Mucosa of rectum (tissue), 2 donors: ENCODE data around the gene PAX7.

ENCODE experiments used
- H3K27ac ChIP-seq, 2 donors: one replicate each; pipeline ENCODE4 v1.7.0; 2013; ENCODE audit warnings: inconsistent platforms in 2 of 2, low read depth in 2 of 2, low read length in 2 of 2
- H3K27me3 ChIP-seq, 2 donors: one replicate each; pipeline ENCODE4 v1.7.0; 2013; ENCODE audit warnings: low read length in 2 of 2; ENCODE audit not compliant: control insufficient read depth in 2 of 2, insufficient read depth in 2 of 2
- H3K36me3 ChIP-seq, 2 donors: one replicate each; pipeline ENCODE4 v1.7.0; 2013; ENCODE audit warnings: low read length in 2 of 2; ENCODE audit not compliant: control insufficient read depth in 2 of 2, insufficient read depth in 2 of 2
- H3K4me1 ChIP-seq, 2 donors: one replicate each; pipeline ENCODE4 v1.7.0; 2013; ENCODE audit warnings: low read length in 2 of 2, mild to moderate bottlenecking in 1 of 2; ENCODE audit not compliant: control insufficient read depth in 2 of 2, insufficient read depth in 2 of 2
- H3K4me3 ChIP-seq, 2 donors: one replicate each; pipeline ENCODE4 v1.7.0; 2013; ENCODE audit warnings: low read length in 2 of 2
- H3K9ac ChIP-seq, 2 donors: one replicate each; pipeline ENCODE4 v1.7.0; 2013; ENCODE audit warnings: low read length in 2 of 2, low read depth in 1 of 2, mild to moderate bottlenecking in 1 of 2
- H3K9me3 ChIP-seq, 2 donors: one replicate each; pipeline ENCODE4 v1.7.0; 2013; ENCODE audit warnings: low read length in 2 of 2; ENCODE audit not compliant: control insufficient read depth in 2 of 2
- donor health status: healthy.
- donor health status: Normal muscosa, but diverticular disease.

PAX7 gene

DNA sequence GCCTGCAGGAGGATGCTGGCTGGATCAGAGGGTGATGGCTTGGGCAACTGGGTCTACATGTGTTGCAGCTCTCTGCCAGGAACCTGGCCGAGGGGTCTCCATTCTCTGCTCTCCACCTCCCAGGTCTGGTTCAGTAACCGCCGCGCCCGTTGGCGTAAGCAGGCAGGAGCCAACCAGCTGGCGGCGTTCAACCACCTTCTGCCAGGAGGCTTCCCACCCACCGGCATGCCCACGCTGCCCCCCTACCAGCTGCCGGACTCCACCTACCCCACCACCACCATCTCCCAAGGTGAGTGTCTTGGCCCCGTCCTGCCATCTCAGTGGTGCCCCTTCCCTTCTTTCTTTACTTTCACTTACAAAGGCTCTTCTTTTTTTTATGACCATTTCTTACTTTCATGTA, 69.9 kb downstream of the PAX7 start:
- no peaks in the 10 kb centered on the region for H3K36me3 ChIP-seq
- no peaks in the 10 kb centered on the region for H3K4me1 ChIP-seq
- H3K9ac ChIP-seq = no peak overlapping the region
- H3K9me3 ChIP-seq = no peaks in the 10 kb centered on the region
- H3K27ac ChIP-seq = no peak overlapping the region
- H3K4me3 ChIP-seq = no peak overlapping the region
- peaks cover 9 to 18% of the 10 kb centered on the region in 2 donors for H3K27me3 ChIP-seq

DNA sequence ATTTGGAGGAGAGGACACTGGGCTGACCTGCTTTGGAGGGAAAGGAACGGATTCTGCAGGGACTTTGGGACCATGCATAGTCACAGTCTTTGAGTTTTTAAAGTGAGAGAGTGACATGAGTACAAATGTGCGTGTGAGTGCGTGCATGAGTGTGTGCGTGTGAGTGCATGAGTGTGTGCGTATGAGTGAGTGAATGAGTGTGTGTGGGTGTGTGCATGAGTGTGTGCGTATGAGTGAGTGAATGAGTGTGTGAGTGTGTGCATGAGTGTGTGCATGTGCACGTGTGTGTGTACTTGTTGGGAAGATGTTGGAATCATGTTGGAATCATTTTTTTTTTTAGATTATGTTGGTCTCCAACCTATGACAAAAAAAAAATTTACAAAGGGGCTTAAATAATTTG, 70.5 kb downstream of the PAX7 start:
- Histone ChIP-seq H3K27ac (no peak overlapping the region), H3K4me3 (no peak overlapping the region), H3K4me1 (no peaks in the 10 kb centered on the region), H3K27me3 (peaks cover 12 to 15% of the 10 kb centered on the region in 2 donors), H3K9ac (no peak overlapping the region), H3K9me3 (no peaks in the 10 kb centered on the region), H3K36me3 (no peaks in the 10 kb centered on the region)

DNA sequence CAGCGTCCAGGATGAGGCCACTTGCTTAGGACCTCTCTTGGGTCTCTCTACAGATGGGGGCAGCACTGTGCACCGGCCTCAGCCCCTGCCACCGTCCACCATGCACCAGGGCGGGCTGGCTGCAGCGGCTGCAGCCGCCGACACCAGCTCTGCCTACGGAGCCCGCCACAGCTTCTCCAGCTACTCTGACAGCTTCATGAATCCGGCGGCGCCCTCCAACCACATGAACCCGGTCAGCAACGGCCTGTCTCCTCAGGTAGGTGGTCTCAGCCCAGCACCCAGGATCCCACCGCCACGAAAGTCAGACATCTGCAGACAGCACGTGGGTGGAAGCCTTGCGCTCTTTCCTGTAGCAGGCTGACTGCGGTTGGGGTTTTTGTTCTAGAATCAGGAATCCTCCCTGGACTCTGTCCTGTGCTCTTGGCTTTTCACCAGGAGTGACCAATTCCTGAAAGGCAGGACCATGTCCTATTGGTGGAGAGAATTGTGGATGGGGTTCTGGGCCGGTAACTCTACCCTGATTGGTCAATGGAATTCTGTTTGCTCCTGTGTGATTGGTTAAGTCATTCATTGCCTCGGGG, 72.5 kb downstream of the PAX7 start:
- no peak overlapping the region for H3K4me3 ChIP-seq
- no peaks in the 10 kb centered on the region for H3K4me1 ChIP-seq
- no peaks in the 10 kb centered on the region for H3K36me3 ChIP-seq
- no peak overlapping the region for H3K9ac ChIP-seq
- peaks cover 12 to 13% of the 10 kb centered on the region in 2 donors for H3K27me3 ChIP-seq
- H3K9me3 ChIP-seq = no peaks in the 10 kb centered on the region
- H3K27ac ChIP-seq = no peak overlapping the region

DNA sequence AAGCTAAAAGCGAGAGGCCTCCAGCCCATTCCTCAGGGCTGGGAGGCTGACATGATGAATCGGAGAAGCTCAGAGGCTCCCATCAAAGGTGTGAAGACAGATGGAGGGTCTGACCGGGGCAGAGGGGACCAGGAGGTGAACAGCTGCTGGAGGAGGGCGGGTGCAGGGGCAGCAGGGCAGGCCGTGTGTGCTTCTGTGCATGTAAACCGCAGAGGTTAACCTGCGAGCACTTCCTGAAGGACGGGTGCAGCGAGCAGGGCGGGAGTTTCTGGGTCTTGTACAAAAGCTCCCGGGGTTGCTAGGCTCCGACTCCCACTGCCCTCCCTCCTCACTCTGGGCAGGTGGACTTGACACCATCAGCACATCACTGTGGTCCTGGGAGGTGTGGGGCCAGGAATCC, 75.2 kb downstream of the PAX7 start:
- Histone ChIP-seq H3K9ac (no peak overlapping the region), H3K4me3 (no peak overlapping the region), H3K9me3 (no peaks in the 10 kb centered on the region), H3K27ac (no peak overlapping the region), H3K36me3 (no peaks in the 10 kb centered on the region), H3K4me1 (no peaks in the 10 kb centered on the region), H3K27me3 (peaks cover 14 to 16% of the 10 kb centered on the region in 2 donors)

DNA sequence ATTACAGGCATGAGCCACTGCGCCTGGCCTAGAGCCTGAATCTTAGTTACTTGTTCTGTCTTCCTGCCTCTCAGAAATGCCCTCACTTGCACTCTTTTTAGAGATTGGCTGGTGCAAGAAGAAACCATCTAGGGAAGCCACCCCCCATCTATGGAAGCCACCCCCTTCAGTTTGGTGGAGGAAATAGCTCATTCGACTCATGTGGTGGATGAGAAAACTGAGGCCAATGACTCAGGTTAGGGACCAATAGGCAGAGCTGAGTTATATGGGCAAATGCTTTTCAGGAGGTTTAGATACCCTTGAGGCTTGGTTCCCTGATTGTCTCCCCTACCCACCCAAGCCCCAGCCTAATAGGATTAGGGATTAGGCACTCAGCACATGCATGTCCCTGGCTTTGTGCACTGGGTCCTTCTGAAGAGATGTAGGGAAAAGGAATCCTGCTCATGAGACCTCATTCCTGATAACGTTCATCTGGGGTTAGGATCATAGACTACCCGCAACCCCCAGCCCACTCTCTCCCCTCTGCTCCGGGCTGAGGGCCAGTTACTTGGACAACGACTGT, 77.1 kb downstream of the PAX7 start:
- no peaks in the 10 kb centered on the region for H3K36me3 ChIP-seq
- H3K4me3 ChIP-seq = no peak overlapping the region
- H3K9ac ChIP-seq = no peak overlapping the region
- H3K27ac ChIP-seq = no peak overlapping the region
- H3K9me3 ChIP-seq = no peaks in the 10 kb centered on the region
- H3K27me3 ChIP-seq = peaks cover 13 to 17% of the 10 kb centered on the region in 2 donors
- H3K4me1 ChIP-seq = no peaks in the 10 kb centered on the region

DNA sequence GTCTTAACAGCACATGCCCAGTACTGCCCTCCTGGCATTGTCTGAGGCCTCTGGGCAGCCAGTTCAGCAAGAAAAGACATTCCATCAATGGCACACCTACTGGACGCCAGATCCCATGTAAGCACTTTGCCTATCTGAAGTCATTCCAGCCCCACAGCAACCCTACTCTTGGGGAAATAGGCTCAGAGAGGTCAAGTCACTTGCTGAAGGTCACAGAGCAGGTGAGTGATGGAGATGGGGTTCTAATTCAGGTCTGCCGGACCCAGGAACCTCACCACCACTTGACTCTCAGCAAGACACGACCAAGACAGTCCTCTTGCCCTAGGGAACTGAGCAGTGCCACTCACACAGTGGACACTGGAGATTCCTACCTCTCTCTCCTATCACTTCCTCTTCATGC, 79.4 kb downstream of the PAX7 start:
- Histone ChIP-seq H3K36me3 (no peaks in the 10 kb centered on the region), H3K9ac (no peak overlapping the region), H3K27ac (no peak overlapping the region), H3K4me1 (no peaks in the 10 kb centered on the region), H3K27me3 (peaks cover 10 to 12% of the 10 kb centered on the region in 2 donors), H3K4me3 (no peak overlapping the region), H3K9me3 (no peaks in the 10 kb centered on the region)

DNA sequence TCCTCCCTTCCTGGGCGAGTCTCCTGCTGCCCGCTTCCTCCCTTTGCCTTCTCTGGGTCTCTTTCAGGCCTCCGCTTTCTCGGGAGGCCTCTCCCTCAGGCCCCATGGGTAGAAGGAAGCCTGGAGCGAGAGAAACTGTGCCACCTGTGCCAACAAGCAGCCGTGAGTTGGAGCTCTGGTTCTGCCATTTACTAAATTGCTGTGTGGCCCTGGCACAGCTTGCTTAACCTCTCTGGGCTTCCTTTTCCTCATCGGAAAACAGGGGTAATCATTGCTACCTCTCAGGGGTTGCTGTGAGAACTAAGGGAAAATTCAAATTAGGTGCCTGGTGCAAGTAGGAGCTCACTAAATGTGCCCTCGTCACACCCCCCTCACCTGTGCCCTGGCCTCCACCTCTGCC, 80.4 kb downstream of the PAX7 start:
- Histone ChIP-seq H3K4me1 (no peaks in the 10 kb centered on the region), H3K9me3 (no peaks in the 10 kb centered on the region), H3K4me3 (no peak overlapping the region), H3K36me3 (no peaks in the 10 kb centered on the region), H3K27me3 (peaks cover 15 to 17% of the 10 kb centered on the region in 2 donors), H3K27ac (no peak overlapping the region), H3K9ac (no peak overlapping the region)

DNA sequence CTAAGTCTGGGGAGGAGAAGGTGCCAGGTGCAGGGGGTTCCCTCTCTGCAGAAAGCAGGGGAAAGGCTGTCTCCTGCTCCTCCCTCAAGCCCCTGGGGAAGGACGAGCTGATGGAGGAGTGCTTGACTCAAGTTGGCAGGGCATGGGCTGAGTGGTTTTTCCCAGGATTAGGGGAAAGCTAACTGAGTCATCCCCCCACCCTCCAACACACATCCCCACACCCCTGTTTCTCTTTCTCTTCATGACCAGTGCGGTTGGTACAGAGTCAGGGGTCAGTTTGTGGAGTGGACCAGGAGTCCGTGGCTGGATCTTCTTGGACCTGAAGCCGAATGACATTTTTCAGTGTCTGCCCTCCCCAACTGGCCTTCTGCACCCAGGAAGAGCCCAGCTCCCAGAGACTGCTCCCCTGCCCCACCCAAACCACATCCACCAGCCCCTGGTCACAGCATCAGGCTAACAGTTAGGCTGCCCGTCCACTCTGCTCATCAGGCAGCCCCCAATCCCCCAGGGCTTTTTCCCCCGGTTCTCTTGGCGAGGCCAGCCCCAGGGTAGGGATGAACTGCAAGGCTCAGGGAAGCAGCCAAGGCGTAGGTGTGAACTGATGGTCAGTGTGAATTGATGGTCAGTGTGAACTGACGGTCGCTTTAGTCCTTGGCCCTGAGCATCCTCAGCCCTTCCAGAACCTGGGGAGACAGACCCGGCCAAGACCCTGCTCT, 81.0 kb downstream of the PAX7 start:
- Histone ChIP-seq H3K9me3 (no peaks in the 10 kb centered on the region), H3K4me3 (no peak overlapping the region), H3K36me3 (no peaks in the 10 kb centered on the region), H3K27ac (no peak overlapping the region), H3K4me1 (no peaks in the 10 kb centered on the region), H3K27me3 (peaks cover 19 to 22% of the 10 kb centered on the region in 2 donors), H3K9ac (no peak overlapping the region)

DNA sequence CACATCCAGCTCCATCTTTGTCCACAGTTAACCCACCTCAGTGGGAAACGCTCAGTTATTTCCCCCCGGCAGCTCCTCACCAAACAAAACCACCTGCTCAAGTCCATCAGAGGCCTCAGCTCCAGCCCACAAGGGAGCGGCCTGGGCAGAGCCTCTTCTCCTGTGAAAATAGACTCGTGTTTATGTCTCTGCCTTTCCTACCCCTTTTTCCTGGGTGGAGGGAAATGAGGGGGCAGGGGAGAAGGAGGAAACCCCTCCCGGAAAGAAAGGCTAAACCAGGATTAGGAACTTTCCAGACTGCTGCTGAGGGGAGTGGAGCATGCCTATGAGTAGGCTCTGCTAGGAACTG, 81.6 kb downstream of the PAX7 start:
- Histone ChIP-seq H3K27ac (no peak overlapping the region), H3K4me1 (no peaks in the 10 kb centered on the region), H3K9ac (no peak overlapping the region), H3K9me3 (no peaks in the 10 kb centered on the region), H3K27me3 (peaks cover 20 to 23% of the 10 kb centered on the region in 2 donors), H3K36me3 (no peaks in the 10 kb centered on the region), H3K4me3 (no peak overlapping the region)

DNA sequence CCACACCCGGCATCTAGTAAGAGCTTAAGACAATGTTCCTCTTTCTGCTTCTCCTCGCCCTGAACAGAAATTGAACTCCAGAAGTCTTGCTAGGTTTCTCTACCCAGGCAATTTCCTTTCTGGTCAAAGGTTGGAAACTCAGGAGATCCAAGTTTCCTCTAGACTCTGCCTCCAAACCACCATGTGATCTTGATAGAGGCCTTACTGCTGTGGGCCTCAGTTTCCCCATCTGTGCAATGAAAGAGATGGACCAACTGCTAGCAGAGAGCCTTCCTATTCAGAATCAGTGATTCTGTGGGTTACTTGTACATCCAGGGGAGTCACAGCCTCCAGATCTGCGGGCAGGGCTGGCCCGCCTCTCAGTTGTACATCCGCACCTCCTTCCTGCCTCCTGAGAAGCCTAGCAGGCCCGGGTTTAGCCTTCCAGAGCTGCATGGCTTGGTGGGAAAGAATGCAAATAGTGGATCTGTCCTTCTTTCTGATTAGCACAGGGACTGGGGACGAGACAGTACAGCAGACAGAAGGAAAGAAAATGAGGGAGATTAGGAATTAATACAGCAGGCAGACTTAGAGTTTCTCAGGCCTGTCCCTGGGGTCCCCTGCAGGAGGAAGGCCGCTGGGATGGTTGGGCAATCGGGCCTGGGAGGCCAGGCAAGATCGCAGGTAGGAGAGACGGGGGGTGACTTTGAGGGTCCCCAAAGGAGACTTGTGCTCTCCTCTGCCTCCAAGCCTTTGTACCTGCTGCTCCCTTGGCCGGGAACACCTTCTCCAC, 83.9 kb downstream of the PAX7 start:
- no peaks in the 10 kb centered on the region for H3K4me1 ChIP-seq
- H3K9ac ChIP-seq = no peak overlapping the region
- H3K9me3 ChIP-seq = no peaks in the 10 kb centered on the region
- no peaks in the 10 kb centered on the region for H3K36me3 ChIP-seq
- no peak overlapping the region for H3K4me3 ChIP-seq
- H3K27me3 ChIP-seq = peaks cover 26 to 33% of the 10 kb centered on the region in 2 donors
- H3K27ac ChIP-seq = no peak overlapping the region
